Neuron (in vitro differentiated cells): Measurements from ENCODE around the gene BHLHA15.

Source experiments
- H2AFZ ChIP-seq: one replicate; pipeline ENCODE4 v1.6.1; 2013; ENCODE audit warnings: low read depth, mild to moderate bottlenecking, inconsistent platforms, low read length, moderate library complexity
- H3K27me3 ChIP-seq: one replicate; pipeline ENCODE4 v1.6.1; 2013; ENCODE audit warnings: low read length; ENCODE audit not compliant: insufficient read depth
- H3K36me3 ChIP-seq: one replicate; pipeline ENCODE4 v1.6.1; 2013; ENCODE audit warnings: low read length; ENCODE audit not compliant: insufficient read depth
- H3K4me1 ChIP-seq: one replicate; pipeline ENCODE4 v1.6.1; 2013; ENCODE audit warnings: low read length; ENCODE audit not compliant: insufficient read depth
- H3K4me3 ChIP-seq: 2 replicates; pipeline ENCODE4 v1.5.1; 2013; ENCODE audit warnings: mild to moderate bottlenecking, low read length, moderate library complexity
- H3K9me3 ChIP-seq: one replicate; pipeline ENCODE4 v1.6.1; 2013; ENCODE audit warnings: low read length

BHLHA15 gene

DNA sequence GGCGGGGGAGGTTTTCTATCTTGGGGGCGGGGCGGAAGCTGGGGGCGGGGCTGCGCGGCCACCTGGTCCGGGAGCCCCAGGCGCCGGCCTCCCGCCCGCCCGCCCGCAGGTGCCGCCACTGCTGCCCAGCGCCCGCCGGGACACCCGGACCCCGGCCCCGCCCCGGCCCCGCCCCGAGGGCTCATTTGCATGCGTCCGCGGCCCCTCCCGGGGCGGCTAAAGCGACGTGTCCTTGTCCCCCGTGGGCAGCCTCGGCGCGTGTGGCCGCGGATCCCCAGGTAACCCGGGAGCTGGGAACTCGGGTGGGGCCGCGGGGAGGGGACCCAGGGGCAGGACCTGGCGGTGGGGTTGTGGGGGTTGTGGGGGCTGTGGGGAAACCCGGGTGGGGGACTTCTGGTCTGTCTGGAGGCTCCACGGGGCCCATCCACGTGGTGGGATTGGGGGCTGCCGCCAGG is at the start of gene BHLHA15:
Gene BHLHA15 (plus strand): TSS at position 219 of the 455 bp plus-strand sequence. CDS start 871 bp downstream, outside the sequence.
- Histone ChIP-seq H3K9me3 (peaks cover 3% of the 10 kb centered on the region), H3K27me3 (no peaks in the 10 kb centered on the region), H3K4me3 (no peak within 1 kb of the TSS), H2AFZ (no peak within 1 kb of the TSS), H3K4me1 (no peaks in the 10 kb centered on the region), H3K36me3 (peaks cover 18% of the 10 kb centered on the region)

DNA sequence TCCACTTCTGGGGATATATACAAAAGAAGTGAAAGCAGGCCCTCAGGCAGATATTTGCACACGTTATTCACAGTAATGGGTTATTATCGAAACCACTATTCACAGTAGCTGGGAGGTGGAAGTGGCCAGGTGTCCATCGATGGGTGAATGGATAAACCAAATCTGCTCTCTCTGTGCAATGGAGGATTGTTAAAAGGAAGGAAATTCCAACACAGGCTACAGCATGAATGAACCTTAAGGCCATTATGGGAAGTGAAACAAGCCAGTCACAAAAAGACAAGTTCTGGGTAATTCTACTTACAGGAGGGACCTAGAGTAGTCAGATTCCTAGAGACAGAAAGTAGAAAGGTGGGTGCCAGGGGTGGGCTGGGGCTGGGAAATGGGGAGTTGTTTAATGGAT is 48.5 kb upstream of the BHLHA15 start:
- peaks cover 16% of the 10 kb centered on the region for H3K36me3 ChIP-seq
- H3K4me1 ChIP-seq = peaks cover 3% of the 10 kb centered on the region
- H3K9me3 ChIP-seq = peaks cover 3% of the 10 kb centered on the region
- no peak overlapping the region for H2AFZ ChIP-seq
- H3K27me3 ChIP-seq = no peaks in the 10 kb centered on the region
- H3K4me3 ChIP-seq = no peak overlapping the region

DNA sequence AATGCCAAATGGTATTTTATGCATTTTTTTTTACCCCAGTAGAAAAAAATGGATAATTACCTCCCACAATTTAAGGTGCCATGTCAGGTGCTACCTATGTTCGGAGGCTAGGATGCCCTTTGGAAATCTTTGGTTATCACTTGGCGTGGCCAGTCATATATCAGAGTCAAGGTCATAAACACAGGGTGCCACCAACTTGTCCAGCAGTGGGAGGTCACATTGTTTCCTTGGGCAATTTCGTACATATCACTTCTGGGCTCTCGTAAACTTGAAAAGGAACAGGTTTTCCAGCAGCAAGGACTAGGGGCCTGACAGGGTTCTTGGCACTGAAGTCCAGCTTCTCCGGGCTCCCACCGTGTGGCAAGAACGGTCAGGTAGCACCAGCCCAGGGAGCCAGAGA is 48.0 kb upstream of the BHLHA15 start:
- H3K36me3 ChIP-seq = peaks cover 16% of the 10 kb centered on the region
- H3K27me3 ChIP-seq = no peaks in the 10 kb centered on the region
- no peak overlapping the region for H3K4me3 ChIP-seq
- H3K9me3 ChIP-seq = peaks cover under 1% of the 10 kb centered on the region
- H2AFZ ChIP-seq = no peak overlapping the region
- peaks cover 3% of the 10 kb centered on the region for H3K4me1 ChIP-seq

DNA sequence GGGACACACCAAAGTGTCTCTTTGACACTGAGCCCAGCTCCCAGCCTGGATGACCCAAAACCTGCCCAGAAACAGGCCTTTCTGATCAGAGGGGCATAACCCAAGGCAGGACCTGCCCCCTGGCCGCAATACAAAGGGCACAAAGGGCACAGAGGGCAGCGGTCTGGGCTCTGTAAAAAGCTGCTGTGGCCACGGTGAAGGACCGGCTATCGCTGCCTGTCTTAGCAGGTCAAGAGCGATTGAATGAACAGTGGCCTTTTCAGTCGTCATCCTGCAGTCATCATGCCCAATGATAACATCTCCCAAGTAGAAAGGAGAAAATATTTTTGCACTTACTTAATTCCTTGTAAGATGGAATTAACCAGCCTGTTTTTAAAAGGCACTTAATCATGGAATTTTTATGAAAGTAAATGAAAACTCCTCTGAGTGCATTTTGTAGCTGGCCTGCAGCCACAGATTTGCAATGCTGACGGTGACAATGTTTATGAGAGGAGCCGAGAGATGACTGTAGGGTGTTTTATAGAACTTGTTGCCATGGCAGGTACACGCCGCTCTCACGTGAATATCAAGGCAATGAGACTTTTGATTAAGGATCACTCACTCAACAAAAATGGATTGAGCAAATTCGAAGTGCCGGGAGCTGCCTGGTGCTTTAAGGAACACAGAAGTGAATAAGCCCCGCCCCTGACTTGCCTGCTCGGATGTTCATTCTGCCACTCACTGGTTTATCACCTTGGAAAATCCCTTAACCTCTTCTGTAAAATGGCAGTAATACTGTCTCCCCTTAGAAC is 47.3 kb upstream of the BHLHA15 start:
- Histone ChIP-seq H3K9me3 (no peaks in the 10 kb centered on the region), H3K27me3 (no peaks in the 10 kb centered on the region), H3K36me3 (peaks cover 14% of the 10 kb centered on the region), H3K4me3 (no peak overlapping the region), H2AFZ (no peak overlapping the region), H3K4me1 (peaks cover 3% of the 10 kb centered on the region)

DNA sequence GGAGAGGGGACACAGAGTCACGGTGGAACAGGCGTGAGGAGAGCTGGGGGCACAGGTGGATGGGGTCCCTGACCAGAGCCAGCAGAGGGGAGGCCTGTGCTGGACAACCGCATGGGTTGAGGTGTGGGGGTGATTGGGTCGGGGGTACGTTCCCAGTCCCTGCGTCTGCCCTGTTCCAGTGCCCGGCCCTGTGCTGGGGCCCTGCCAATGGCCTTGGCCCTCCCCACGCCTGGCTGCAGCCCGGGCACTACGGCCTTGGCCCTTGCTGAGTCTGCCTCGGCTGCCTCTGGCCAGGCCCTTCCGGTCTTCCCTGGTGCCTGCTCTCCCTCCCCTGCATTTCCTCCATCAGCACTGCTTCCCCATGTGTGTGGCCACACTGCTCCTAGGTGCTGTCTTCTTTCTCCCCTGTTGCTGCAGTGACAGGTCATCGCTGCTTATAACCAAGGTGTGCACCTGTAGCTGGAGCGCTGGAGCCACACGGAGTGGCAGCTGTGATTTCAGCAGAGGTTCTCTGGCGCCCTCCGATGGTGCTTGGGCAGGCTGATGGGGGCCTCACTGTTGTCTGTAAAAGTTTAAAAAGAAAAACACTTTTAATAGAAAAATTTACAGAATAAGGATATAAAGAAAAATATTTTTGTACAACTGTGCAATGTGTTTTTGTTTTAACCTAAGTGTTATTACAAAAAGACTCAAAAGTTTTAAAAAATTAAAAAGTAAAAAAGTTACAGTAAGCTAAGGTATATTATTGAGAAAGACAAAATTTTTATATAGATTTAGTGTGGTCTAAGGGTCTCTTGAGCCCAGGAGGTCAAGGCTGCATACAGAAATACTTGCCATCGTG is 45.2 kb upstream of the BHLHA15 start:
- peaks cover 8% of the 10 kb centered on the region for H3K4me1 ChIP-seq
- no peak overlapping the region for H3K4me3 ChIP-seq
- H3K9me3 ChIP-seq = no peaks in the 10 kb centered on the region
- no peaks in the 10 kb centered on the region for H3K27me3 ChIP-seq
- no peaks in the 10 kb centered on the region for H3K36me3 ChIP-seq
- H2AFZ ChIP-seq = no peak overlapping the region

DNA sequence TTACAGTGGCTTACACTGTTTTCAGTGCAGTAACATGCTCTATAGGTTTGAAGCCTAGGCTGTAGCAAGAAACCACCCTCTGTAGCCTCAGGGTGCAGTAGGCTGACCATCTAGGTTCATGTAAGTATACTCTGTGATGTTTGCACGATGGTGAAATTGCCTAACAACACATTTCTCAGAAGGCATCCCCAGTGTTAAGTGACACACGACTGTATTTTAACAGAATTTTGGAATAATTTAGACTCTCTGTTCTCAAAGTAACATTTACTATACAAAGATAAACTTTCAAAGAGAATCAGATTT is 44.6 kb upstream of the BHLHA15 start:
- H3K27me3 ChIP-seq = no peaks in the 10 kb centered on the region
- peaks cover 12% of the 10 kb centered on the region for H3K4me1 ChIP-seq
- H3K4me3 ChIP-seq = no peak overlapping the region
- H3K36me3 ChIP-seq = no peaks in the 10 kb centered on the region
- no peaks in the 10 kb centered on the region for H3K9me3 ChIP-seq
- H2AFZ ChIP-seq = no peak overlapping the region

DNA sequence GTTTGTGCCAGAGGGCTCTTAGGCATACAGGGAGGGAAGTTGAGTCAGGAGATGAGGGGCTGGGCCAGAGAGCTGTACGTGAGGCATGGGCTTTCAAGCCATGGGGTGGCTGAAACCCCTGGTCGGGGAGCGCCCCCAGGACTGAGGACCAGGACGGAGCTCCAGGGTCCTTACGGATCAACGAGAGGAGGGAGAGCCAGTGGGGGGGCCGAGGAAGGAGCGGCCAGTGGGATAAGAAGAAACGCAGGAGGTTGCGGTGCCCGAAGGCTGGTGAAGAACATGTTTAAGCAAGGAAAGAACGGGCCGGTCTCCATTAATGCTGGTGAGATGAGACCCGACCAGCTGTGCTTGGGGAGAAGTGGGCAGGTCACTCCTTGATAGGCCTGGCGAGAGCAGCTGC is 43.6 kb upstream of the BHLHA15 start:
- no peak overlapping the region for H3K4me3 ChIP-seq
- H3K9me3 ChIP-seq = no peaks in the 10 kb centered on the region
- H3K27me3 ChIP-seq = no peaks in the 10 kb centered on the region
- peaks cover 5% of the 10 kb centered on the region for H3K36me3 ChIP-seq
- H3K4me1 ChIP-seq = peaks cover 12% of the 10 kb centered on the region
- H2AFZ ChIP-seq = no peak overlapping the region

DNA sequence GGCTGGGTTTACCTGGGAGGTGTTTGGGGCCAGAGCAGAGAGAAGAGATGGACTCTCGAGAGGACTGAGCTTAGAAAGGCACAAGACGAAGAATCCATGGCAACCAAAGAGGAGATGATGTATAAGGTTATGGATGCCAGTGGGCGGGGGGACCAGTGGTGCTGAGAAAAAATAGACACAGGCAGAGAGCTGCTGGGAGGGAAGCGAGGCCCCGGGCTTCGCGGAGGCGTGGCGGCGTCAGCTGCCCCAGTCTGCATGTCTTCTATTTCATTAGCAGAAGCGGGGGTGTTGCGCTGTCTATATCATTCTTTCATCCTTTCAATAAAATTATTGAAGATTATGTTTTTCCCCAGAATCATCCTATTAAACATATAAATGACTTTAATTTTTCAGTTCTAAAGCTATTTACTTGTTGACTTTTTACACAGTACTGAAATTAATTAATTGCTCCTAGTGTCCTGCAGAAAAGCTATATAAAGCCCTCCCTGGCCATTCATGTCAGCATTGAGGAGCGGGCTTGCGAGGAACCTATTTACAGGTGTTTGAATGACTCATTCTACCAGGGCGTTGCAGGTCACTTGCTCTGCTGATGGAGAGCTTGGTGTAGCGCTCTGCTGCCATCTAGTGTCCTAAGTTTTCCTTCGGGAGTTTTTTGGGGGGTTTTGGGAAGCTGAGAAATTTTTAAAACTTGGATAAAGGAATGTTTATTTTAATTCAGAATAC is 42.9 kb upstream of the BHLHA15 start:
- Histone ChIP-seq H3K9me3 (no peaks in the 10 kb centered on the region), H3K4me3 (no peak overlapping the region), H2AFZ (no peak overlapping the region), H3K36me3 (peaks cover 5% of the 10 kb centered on the region), H3K4me1 (peaks cover 12% of the 10 kb centered on the region), H3K27me3 (no peaks in the 10 kb centered on the region)

DNA sequence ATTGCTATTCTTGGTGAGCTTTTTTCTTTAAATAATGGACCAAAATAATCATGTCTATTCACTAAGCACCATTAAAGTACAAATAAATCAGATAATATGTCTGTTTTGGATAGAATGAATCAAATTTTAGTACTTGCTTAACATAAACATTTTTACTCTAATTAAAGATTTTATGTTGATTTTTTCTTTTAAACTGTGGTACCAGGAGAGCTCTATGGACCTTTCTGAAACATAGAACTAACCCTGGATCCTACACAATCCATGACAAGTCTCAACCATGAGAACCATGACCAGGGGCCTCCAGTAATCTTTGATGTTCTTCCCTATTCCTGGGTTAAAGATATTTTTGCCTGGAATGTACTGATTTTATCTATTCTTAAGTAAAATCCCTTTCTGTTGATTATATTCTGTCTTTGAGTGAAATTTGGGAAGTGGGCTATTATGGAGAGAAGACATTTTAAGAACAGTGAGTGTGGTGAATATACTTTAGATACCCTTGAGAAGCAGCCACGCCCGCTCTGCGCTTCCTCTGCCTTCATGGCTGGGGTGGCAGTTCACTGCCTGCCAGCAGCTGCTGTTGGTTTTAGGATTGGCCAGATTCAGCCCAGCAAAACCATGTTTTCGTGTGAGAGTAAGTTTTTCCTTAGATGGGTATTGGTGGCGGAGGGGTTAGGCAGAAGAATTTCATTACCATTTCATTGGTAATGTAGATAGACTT is 42.2 kb upstream of the BHLHA15 start:
- Histone ChIP-seq H3K36me3 (peaks cover 5% of the 10 kb centered on the region), H3K9me3 (no peaks in the 10 kb centered on the region), H3K4me1 (peaks cover 9% of the 10 kb centered on the region), H3K4me3 (no peak overlapping the region), H2AFZ (no peak overlapping the region), H3K27me3 (no peaks in the 10 kb centered on the region)

DNA sequence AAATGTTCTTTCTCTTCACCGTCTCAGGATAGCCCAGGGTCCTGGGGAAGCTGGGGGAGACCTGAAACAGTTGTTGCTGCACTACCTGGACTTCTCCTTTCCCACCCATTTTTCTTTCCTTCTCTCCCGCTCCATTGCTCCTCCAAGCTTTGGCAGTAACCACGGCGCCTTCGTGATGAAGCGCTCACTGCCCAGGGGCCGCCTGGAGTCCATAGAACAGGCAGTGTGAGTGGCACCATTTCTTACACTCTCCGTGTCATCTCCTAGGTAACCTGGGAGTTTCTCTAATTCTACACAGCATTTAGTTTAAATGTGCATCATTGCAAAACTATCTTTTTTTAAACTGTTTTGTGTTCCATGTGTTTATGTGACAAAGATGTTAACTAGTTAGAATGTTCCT is 40.3 kb upstream of the BHLHA15 start:
- H3K9me3 ChIP-seq = no peaks in the 10 kb centered on the region
- H2AFZ ChIP-seq = no peak overlapping the region
- no peak overlapping the region for H3K4me3 ChIP-seq
- peaks cover 8% of the 10 kb centered on the region for H3K36me3 ChIP-seq
- H3K27me3 ChIP-seq = no peaks in the 10 kb centered on the region
- peaks cover 9% of the 10 kb centered on the region for H3K4me1 ChIP-seq

DNA sequence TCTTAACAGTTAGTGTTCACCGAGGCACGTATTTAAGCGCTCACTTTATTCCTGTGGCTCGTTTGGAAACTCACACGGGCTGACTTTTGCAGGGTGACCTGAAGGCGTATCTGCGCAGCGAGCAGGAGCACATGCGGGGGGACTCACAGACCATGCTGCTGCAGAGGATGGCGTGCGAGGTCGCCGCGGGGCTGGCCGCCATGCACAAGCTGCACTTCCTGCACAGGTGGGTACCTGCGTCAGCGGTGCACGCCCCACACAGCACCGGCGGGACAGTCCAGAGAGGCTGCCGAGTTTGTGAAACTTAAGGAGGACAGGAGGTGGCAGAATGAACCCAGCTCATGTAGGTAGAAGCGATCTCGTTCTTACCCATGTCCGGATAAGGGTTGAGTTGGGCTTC is 39.8 kb upstream of the BHLHA15 start:
- H3K36me3 ChIP-seq = peaks cover 10% of the 10 kb centered on the region
- H3K27me3 ChIP-seq = no peaks in the 10 kb centered on the region
- H3K9me3 ChIP-seq = no peaks in the 10 kb centered on the region
- no peak overlapping the region for H2AFZ ChIP-seq
- no peak overlapping the region for H3K4me3 ChIP-seq
- peaks cover 9% of the 10 kb centered on the region for H3K4me1 ChIP-seq

DNA sequence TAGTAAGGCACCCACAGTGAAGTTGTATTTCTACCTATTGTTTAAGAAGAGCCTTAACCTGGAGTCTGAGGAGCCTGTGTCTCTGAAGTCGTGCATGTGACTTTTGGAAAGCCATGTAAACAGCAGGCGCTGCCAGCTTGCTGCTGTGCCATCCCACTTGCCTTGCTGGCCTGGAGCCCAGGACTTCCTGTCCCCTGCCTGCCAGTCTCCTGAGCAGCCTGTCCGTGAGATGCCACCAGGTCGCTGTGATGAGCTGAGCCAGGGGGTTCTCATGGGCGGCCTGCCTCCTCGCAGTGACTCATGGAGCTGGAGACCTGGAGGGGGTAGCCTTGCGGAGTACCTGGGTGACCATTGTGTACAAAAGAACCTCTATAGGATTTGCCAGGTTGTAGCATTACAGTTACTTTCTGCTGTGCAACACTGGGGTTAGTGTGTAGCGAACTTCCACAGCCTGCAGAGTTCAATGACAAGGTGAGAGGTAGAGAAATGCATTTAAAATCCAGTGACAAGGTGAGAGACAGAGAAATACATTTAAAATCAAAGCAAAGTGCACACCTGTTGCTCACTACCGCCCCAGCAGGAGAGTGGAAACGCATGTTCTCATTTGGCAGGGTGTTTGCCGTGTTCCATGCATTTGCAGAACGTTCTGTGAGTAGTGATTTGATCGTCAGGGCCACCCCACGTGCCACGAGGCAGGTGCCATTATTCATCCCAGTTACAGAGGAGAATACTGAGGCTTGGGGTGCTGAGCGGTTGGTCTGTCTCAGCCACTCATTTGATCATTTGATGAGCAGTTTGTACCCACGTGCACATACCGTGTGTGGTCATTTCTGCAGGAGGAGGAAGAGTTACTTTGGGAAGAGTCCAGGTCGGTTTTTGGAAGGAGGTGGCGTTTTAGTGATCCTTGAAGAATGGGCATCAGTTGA is 36.6 kb upstream of the BHLHA15 start:
- H3K4me3 ChIP-seq = no peak overlapping the region
- H3K9me3 ChIP-seq = no peaks in the 10 kb centered on the region
- H3K36me3 ChIP-seq = peaks cover 27% of the 10 kb centered on the region
- H3K27me3 ChIP-seq = no peaks in the 10 kb centered on the region
- H2AFZ ChIP-seq = no peak overlapping the region
- H3K4me1 ChIP-seq = peaks cover 9% of the 10 kb centered on the region
